Tibial artery (tissue), 4 donors: ENCODE results near the gene RNF126.

Experiments
- DNase-seq, 2 donors: peaks; one replicate each; pipeline ENCODE4 v3.0.0-alpha.2; 2019
- H3K27ac ChIP-seq, 2 donors: fragments of 200-600 bp; sonication (generic) in 1 of 2; 1 replicate in 1 of 2; 2 replicates in 1 of 2; pipeline ENCODE4 v1.5.1; 2018 to 2019; ENCODE audit warnings: mild to moderate bottlenecking in 1 of 2
- H3K27me3 ChIP-seq, 2 donors: fragments of 200-600 bp; sonication (generic) in 1 of 2; one replicate each; pipeline versions ENCODE4 v1.5.1 to v1.6.0; 2016 to 2019
- H3K36me3 ChIP-seq, 3 donors: fragments of 200-600 bp; sonication (generic) in 2 of 3; one replicate each; pipeline ENCODE4 v1.5.1; 2016 to 2019; ENCODE audit warnings: mild to moderate bottlenecking in 2 of 3
- H3K4me1 ChIP-seq, 4 donors: fragments of 200-600 bp; sonication (generic) in 2 of 4; 1 replicate in 3 of 4; 2 replicates in 1 of 4; pipeline ENCODE4 v1.5.1; 2016 to 2019
- H3K4me3 ChIP-seq, 2 donors: fragments of 200-600 bp; sonication (generic) in 1 of 2; 1 replicate in 1 of 2; 2 replicates in 1 of 2; pipeline ENCODE4 v1.5.1; 2018 to 2019; ENCODE audit warnings: mild to moderate bottlenecking in 2 of 2
- H3K9me3 ChIP-seq, 3 donors: fragments of 200-600 bp; sonication (generic) in 1 of 3; one replicate each; pipeline ENCODE4 v1.5.1; 2016 to 2019
- intact Hi-C: fragments of 100-400 bp; cut with DNase I; formaldehyde crosslinking; loops from one replicate; pipeline ENCODE4 v1.15.0; 2023; ENCODE audit warnings: low total_unique reads
- TF ChIP-seq, protein P1 (sequence below), 2 experiments: fragments of 200-600 bp in 1 of 2; fragments of 450-650 bp in 1 of 2; IDR thresholded peaks; one replicate each; pipeline ENCODE4 v1.5.1; 2017 to 2019; ENCODE audit warnings: antibody characterized with exemption in 2 of 2, mild to moderate bottlenecking in 1 of 2, moderate library complexity in 1 of 2

The RNF126 gene

DNA sequence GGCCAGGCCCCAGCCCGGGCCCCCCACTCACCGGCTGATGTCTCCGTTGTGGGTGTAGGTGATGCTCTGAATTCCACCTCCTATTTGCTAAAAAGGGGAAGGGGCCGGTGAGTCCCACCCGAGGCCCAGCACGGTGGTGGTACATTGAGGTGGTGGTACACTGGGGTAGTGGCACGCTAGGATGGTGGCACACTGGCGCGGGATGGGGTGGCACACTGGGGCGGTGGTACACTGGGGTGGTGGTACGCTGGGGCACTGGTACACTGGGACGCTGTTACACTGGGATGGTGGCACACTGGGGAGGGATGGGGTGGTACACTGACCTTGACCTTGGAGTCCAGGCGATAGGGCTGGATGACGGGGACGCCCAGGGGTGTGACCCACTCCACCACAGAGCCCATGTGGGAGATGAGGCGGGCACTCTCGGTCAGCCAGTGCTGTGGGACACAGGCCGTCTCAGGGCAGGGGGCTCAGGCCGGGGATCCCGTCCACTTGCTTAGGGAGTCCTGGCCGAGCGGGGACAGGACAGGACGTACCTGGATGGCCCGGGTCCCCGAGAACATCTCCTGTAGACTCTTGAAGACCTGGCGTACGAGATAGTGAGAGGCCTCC, 44.2 kb downstream of the RNF126 start:
- Histone ChIP-seq H3K4me3 (no peak overlapping the region), H3K27me3 (peaks cover 0 to 23% of the 10 kb centered on the region in 2 donors), H3K36me3 (peaks cover 61 to 71% (median 69%) of the 10 kb centered on the region in 3 donors), H3K4me1 (peaks cover 0 to 7% (median 3%) of the 10 kb centered on the region in 4 donors), H3K9me3 (no peaks in the 10 kb centered on the region), H3K27ac (no peak overlapping the region)
- TF ChIP-seq, protein P1, sequence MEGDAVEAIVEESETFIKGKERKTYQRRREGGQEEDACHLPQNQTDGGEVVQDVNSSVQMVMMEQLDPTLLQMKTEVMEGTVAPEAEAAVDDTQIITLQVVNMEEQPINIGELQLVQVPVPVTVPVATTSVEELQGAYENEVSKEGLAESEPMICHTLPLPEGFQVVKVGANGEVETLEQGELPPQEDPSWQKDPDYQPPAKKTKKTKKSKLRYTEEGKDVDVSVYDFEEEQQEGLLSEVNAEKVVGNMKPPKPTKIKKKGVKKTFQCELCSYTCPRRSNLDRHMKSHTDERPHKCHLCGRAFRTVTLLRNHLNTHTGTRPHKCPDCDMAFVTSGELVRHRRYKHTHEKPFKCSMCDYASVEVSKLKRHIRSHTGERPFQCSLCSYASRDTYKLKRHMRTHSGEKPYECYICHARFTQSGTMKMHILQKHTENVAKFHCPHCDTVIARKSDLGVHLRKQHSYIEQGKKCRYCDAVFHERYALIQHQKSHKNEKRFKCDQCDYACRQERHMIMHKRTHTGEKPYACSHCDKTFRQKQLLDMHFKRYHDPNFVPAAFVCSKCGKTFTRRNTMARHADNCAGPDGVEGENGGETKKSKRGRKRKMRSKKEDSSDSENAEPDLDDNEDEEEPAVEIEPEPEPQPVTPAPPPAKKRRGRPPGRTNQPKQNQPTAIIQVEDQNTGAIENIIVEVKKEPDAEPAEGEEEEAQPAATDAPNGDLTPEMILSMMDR (IDR thresholded peaks at IDR 0.05) = no peak
- intact Hi-C loops = no loop called here
- DNase-seq = no peak

GRCh38 chr19:618247-618619, 44.8 kb downstream of the RNF126 start:
- Histone ChIP-seq H3K9me3 (no peaks in the 10 kb centered on the region), H3K27me3 (peaks cover 0 to 23% of the 10 kb centered on the region in 2 donors), H3K36me3 (peaks cover 56 to 66% (median 65%) of the 10 kb centered on the region in 3 donors), H3K27ac (no peak overlapping the region), H3K4me3 (no peak overlapping the region), H3K4me1 (peaks cover 0 to 7% (median 3%) of the 10 kb centered on the region in 4 donors)
- TF ChIP-seq, protein P1 (IDR thresholded peaks at IDR 0.05) = no peak
- intact Hi-C loops = no loop called here
- DNase-seq = no peak

- DNase-seq = no peak
- no peak overlapping the region for H3K4me3 ChIP-seq
- intact Hi-C loops = no loop called here
- H3K27ac ChIP-seq = no peak overlapping the region
- H3K27me3 ChIP-seq = peaks cover 0 to 23% of the 10 kb centered on the region in 2 donors
- H3K9me3 ChIP-seq = no peaks in the 10 kb centered on the region
- H3K4me1 ChIP-seq = peaks cover 0 to 7% (median 3%) of the 10 kb centered on the region in 4 donors
- TF ChIP-seq, protein P1 (IDR thresholded peaks at IDR 0.05) = no peak
- peaks cover 51 to 60% (median 60%) of the 10 kb centered on the region in 3 donors for H3K36me3 ChIP-seq
These were observed 45.3 kb downstream of the RNF126 start for GRCh38 chr19:617551-618246.

- H3K9me3 ChIP-seq = no peaks in the 10 kb centered on the region
- peaks cover 0 to 7% (median 3%) of the 10 kb centered on the region in 4 donors for H3K4me1 ChIP-seq
- no peak for DNase-seq
- peaks cover 0 to 23% of the 10 kb centered on the region in 2 donors for H3K27me3 ChIP-seq
- peaks cover 43 to 53% (median 52%) of the 10 kb centered on the region in 3 donors for H3K36me3 ChIP-seq
- H3K4me3 ChIP-seq = no peak overlapping the region
- TF ChIP-seq, protein P1 (IDR thresholded peaks at IDR 0.05) = no peak
- intact Hi-C loops = no loop called here
- H3K27ac ChIP-seq = no peak overlapping the region
These were observed 46.1 kb downstream of the RNF126 start for GRCh38 chr19:616747-617526.

- intact Hi-C loops = no loop called here
- H3K27me3 ChIP-seq = peaks cover 0 to 23% of the 10 kb centered on the region in 2 donors
- H3K4me3 ChIP-seq = no peak overlapping the region
- TF ChIP-seq, protein P1 (IDR thresholded peaks at IDR 0.05) = no peak
- peaks cover 0 to 7% (median 3%) of the 10 kb centered on the region in 4 donors for H3K4me1 ChIP-seq
- H3K27ac ChIP-seq = no peak overlapping the region
- DNase-seq = no peak
- H3K36me3 ChIP-seq = peaks cover 36 to 45% (median 44%) of the 10 kb centered on the region in 3 donors
- no peaks in the 10 kb centered on the region for H3K9me3 ChIP-seq
These were observed 46.8 kb downstream of the RNF126 start for GRCh38 chr19:616062-616700.
